Stimulated activated CD8-positive, alpha-beta memory T cell treated with anti-CD3 and anti-CD28 coated beads, Interleukin-7, amount 100 ng/mL, for 24 hours (primary cell): ENCODE results near the gene LAMA5.

Source experiments
- DNase-seq: peaks from one replicate; pipeline ENCODE4 v3.0.0-alpha.2; 2020; ENCODE audit warnings: low read depth

Gene LAMA5

GRCh38 chr20:62268228-62268900 lies 98.7 kb downstream of the LAMA5 start:
- DNase-seq, result no peak

- DNase-seq, result no peak
Observed at GRCh38 chr20:62267543-62267942, 99.6 kb downstream of the LAMA5 start.

GRCh38 chr20:62266851-62267250 lies 100.3 kb downstream of the LAMA5 start:
- no peak for DNase-seq

- no peak for DNase-seq
Observed at GRCh38 chr20:62266340-62266739, 100.8 kb downstream of the LAMA5 start.

GRCh38 chr20:62265365-62265764 lies 101.7 kb downstream of the LAMA5 start:
- no peak for DNase-seq

- no peak for DNase-seq
Observed at GRCh38 chr20:62263396-62263795, 103.7 kb downstream of the LAMA5 start.

GRCh38 chr20:62262064-62262463 lies 105.0 kb downstream of the LAMA5 start:
- DNase-seq, result no peak

GRCh38 chr20:62259294-62259565 lies 107.9 kb downstream of the LAMA5 start:
- DNase-seq, result no peak
